ENCODE data around the gene ADA. TPM values are rescaled to one million over a fixed set of nuclear protein-coding genes. Genes with fewer than 3 reads are reported as not detected.

The ADA gene
- polyA plus RNA-seq, 1 of the 3 experiments (the other 2 are of a cell fraction), result 25.7 TPM

GRCh38 chr20:44614525-44614924 is 37.0 kb downstream of the ADA start:
- peaks cover 17% of the 10 kb centered on the region; the same call in 1 of the 2 replicates for H3K79me2 ChIP-seq (ENCODE audit: insufficient read depth)
- H3F3A ChIP-seq (replicated peaks; ENCODE audit: insufficient read depth), result no peaks in the 10 kb centered on the region
- peaks cover 4 to 28% of the 10 kb centered on the region in 2 experiments for H3K36me3 ChIP-seq (replicated peaks in 1 of 2; ENCODE audit: control insufficient read depth in 1 of 2, insufficient read depth in 2 of 2, low read length in 1 of 2)
- H3K9me2 ChIP-seq, result no peaks in the 10 kb centered on the region
- POLR2A ChIA-PET, result no interaction called here
- no peak overlapping the region for H2AFZ ChIP-seq (ENCODE audit: low read depth)
- no peaks in the 10 kb centered on the region for H3K27me3 ChIP-seq (ENCODE audit: insufficient read depth)
- TF ChIP-seq USF1 (IDR thresholded peaks at IDR 0.05; ENCODE audit: borderline replicate concordance, low read depth) (no peak), TCF12 (IDR thresholded peaks at IDR 0.05) (no peak), MEF2A (IDR thresholded peaks at IDR 0.05; ENCODE audit: borderline replicate concordance, low read depth) (no peak), SMC3 (IDR thresholded peaks at IDR 0.05; ENCODE audit: low read depth, low read length) (no peak), RXRA (IDR thresholded peaks at IDR 0.05; ENCODE audit: borderline replicate concordance, low read depth) (no peak), EZH2phosphoT487 (IDR thresholded peaks at IDR 0.05; ENCODE audit: borderline replicate concordance, low read depth) (no peak), NRF1 (IDR thresholded peaks at IDR 0.05; ENCODE audit: low read depth, low read length) (no peak), GATA2 (CRISPR knock-in tag; IDR thresholded peaks at IDR 0.05) (no peak), FOSL2 (IDR thresholded peaks at IDR 0.05; ENCODE audit: borderline replicate concordance, low read depth) (no peak), REST (IDR thresholded peaks at IDR 0.05; ENCODE audit: low read depth, low read length) (no peak), YY1 (IDR thresholded peaks at IDR 0.05; ENCODE audit: low read depth) (no peak), SIN3A (IDR thresholded peaks at IDR 0.05; ENCODE audit: borderline replicate concordance, low read depth, low read length) (no peak), JUND (IDR thresholded peaks at IDR 0.05) (no peak), CHD2 (IDR thresholded peaks at IDR 0.05; ENCODE audit: low read length, partially characterized antibody) (no peak), POLR2AphosphoS5 (IDR thresholded peaks at IDR 0.05; ENCODE audit: low read depth, low read length) (no peak)
- TF ChIP-seq, protein P1, sequence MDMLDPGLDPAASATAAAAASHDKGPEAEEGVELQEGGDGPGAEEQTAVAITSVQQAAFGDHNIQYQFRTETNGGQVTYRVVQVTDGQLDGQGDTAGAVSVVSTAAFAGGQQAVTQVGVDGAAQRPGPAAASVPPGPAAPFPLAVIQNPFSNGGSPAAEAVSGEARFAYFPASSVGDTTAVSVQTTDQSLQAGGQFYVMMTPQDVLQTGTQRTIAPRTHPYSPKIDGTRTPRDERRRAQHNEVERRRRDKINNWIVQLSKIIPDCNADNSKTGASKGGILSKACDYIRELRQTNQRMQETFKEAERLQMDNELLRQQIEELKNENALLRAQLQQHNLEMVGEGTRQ (IDR thresholded peaks at IDR 0.05; ENCODE audit: borderline replicate concordance, low read depth, low read length), result no peak
- H3K9ac ChIP-seq, result no peak overlapping the region
- no peak overlapping the region for H3K27ac ChIP-seq (ENCODE audit: low read depth in 2 of 2, low read length in 1 of 2)
- H3K4me2 ChIP-seq, result no peak overlapping the region
- peaks cover 0 to 4% of the 10 kb centered on the region in 2 experiments; a peak in 1 of 4 replicates for H3K4me1 ChIP-seq (ENCODE audit: control insufficient read depth in 1 of 2, insufficient read depth in 2 of 2, low read depth in 1 of 2, low read length in 1 of 2)
- no peaks in the 10 kb centered on the region for H3K9me3 ChIP-seq
- CTCF ChIA-PET, result interaction anchor here (1.4 kb wide), 1 partner anchor 397 kb away, joined by 3 read pairs; no protein-coding TSS in a partner anchor
- no peak for DNase-seq
- 87% methylated on average over 9 of the region's 14 CpGs for WGBS (ENCODE audit: low lambda C conversion rate)
- no peak overlapping the region for H3K4me3 ChIP-seq (ENCODE audit: low read depth in 2 of 2, low read length in 1 of 2)
- H4K20me1 ChIP-seq (ENCODE audit: insufficient read depth), result no peaks in the 10 kb centered on the region

All from SK-N-SH (cell line).